Hematopoietic multipotent progenitor cell (in vitro differentiated cells): Measurements from ENCODE around the gene HNMT. TPM values are rescaled to one million over a fixed set of nuclear protein-coding genes. Genes with fewer than 3 reads are reported as not detected.
"Not testable (repeated sequence)": the region's sequence is repeated elsewhere in the genome, so short reads cannot be mapped to it uniquely, and the experiment has no call there.

Experiments
- DNase-seq, 3 donors: peaks; one replicate each; pipeline ENCODE4 v3.0.0-alpha.2; 2011 to 2015; ENCODE audit warnings: low read depth in 2 of 3, low spot score in 2 of 3
- total RNA-seq: library from RNA; depleted of rRNA; stranded (reverse); fragments of >200 nt; gene quantifications from one replicate; pipeline ENCODE4 v1.2.3, GENCODE V29; 2012

HNMT gene
- total RNA-seq, 1 donor, result 1.1 TPM

- no peak for DNase-seq
These were observed 9.0 kb downstream of the HNMT start for GRCh38 chr2:137973280-137973679.

- no peak for DNase-seq
These were observed 11.3 kb downstream of the HNMT start for GRCh38 chr2:137975280-137976271.

- DNase-seq, result no peak
These were observed 12.0 kb downstream of the HNMT start for GRCh38 chr2:137976274-137976673.

DNA sequence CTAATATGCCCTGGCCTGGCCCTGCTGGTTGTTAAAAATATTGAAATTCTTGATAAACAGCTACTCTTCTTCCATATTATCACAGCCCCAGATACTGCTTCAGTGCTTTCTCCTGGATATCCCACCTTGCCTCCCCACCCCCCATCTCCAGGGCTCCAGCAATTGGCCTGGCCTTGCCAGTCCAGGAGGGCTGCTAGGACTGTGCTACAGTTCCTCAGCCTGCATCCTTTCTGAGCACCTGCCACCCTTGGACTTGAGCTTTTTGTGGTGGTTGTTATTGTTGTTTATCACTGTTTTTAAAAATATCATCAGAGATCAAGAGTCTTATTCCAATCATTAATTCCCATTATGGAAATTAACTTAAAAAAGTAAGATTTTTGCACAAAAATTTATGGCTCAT is 13.5 kb downstream of the HNMT start:
- DNase-seq, result no peak

DNA sequence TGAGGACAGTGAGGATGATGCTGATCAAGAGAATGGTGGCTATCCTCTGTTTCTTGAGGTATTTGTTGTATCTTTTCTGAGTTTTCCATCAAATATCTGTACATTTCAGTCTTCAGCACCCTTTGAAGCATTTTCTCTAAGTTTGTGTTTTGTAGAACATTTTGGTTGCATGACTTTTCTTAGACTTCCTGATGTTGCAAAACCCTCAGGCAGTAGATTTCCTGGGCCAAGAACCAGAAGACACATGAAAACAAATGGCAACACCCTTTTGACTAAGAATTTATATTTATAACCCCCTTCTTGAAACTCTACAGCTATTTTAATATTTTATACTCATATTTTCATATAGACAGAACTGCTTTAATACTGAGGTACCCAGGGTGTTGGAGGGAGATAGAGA is 16.2 kb downstream of the HNMT start:
- DNase-seq, result no peak

DNA sequence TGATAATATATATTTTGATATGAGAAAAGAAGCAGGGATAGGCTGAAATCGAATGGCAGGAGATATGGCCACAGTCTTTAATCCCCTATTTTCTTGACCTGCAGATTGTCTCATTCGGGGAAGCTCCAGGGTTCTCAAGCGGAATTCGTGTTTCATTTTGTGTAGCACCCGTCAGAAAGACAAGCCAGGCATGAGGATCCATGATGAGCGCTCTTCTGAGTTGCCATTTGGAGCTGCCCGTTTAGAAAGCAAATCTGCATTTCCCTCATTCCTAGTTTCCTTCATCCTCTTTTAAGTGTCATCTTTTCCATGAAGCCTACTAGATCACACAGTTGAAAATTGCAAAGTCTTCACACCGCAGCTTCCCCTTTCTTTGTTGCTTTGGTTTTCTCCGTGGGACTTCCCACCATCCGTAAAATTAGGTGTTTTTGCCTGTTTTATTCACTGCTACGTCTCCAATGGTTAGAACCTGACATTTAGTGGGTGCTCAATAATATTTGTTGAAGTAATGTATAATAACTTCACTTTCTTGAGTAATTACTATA is 16.9 kb downstream of the HNMT start:
- DNase-seq, result no peak

GRCh38 chr2:137983581-137983980 is 19.3 kb downstream of the HNMT start:
- no peak for DNase-seq

GRCh38 chr2:137986268-137986667 is 22.0 kb downstream of the HNMT start:
- no peak for DNase-seq

GRCh38 chr2:137987011-137987410 is 22.7 kb downstream of the HNMT start:
- no peak for DNase-seq

GRCh38 chr2:137991078-137991477 is 26.8 kb downstream of the HNMT start:
- DNase-seq, result no peak

GRCh38 chr2:137992039-137992646 is 27.9 kb downstream of the HNMT start:
- no peak for DNase-seq

DNA sequence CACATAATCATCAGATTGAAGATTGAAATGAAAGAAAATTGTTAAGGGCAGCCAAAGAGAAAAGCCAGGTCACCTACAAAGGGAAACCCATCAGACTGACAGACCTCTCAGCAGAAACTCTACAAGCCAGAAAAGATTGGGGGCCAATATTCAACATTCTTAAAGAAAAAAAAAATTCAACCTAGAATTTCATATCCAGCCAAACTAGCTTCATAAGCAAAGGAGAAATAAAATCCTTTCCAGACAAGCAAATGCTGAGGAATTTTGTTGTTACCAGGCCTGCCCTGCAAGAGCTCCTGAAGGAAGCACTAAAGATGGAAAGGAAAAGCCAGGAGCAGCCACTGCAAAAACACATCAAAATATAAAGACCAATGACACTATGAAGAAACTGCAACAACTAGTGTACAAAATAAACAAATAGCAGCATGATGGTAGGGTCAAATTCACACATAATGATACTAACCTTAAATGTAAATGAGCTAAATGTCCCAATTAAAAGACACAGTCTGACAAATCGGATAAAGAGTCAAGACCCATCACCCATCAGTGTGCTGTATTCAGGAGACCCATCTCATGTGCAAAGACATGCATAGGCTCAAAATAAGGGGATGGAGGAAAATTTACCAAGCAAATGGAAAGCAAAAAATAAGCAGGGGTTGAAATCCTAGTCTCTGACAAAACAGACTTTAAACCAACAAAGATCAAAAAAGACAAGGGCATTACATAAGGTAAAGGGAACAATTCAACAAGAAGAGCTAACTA is 29.6 kb downstream of the HNMT start:
- not testable (repeated sequence) for DNase-seq

DNA sequence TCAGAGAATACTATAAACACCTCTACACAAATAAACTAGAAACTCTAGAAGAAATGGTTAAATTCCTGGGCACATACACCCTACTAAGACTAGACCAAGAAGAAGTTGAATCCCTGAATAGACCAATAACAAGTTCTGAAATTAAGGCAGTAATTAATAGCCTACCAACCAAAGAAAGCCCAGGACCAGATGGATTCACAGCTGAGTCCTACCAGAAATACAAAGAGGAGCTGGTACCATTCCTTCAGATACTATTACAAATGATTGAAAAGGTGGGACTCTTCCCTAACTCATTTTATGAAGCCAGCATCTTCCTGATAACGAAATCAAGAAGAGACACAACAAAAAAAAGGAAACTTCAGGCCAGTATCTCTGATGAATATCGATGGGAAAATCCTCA is 31.1 kb downstream of the HNMT start:
- not testable (repeated sequence) for DNase-seq

GRCh38 chr2:137996158-137996557 is 31.9 kb downstream of the HNMT start:
- not testable (repeated sequence) for DNase-seq

- no peak for DNase-seq
These were observed 33.5 kb downstream of the HNMT start for GRCh38 chr2:137997733-137998132.

- DNase-seq, result no peak
These were observed 34.2 kb downstream of the HNMT start for GRCh38 chr2:137998503-137998902.

DNA sequence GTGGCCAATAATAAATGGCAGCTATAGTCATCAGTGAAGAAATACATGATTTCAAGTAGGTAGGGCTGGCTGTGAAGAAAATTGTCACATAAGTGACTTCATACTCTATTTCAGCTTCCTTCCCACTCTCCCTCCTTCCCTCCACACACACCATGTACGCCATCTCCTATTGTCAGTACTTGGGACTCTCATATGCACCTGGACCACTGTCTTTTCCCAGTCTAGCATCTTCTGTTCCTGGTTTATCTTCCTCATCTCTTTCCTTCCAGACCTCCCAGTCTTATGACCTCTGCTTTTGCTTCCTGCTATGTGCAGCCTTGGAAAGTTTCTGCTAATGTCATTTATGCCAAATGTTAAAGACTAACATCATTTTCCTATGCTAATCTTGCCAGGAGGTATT is 35.0 kb downstream of the HNMT start:
- DNase-seq, result no peak

DNA sequence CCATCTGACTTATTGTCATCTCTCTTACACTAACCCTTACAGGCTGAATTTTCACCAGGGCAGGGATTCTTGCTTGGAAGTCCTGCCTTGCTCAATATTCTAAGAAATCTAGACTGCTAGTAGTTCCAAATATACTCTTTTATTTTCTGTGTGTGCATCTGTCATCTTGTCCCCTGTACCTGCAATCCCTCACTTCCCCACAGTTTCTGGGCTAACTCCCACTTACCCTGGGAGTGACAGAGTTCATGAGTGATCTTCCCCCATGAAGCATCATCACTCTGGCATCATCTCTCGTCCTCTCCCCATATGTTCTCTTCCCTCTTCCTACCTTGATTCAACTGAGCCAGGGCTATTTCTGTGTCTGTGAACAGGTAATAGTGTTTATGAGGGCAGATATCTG is 35.7 kb downstream of the HNMT start:
- DNase-seq, result no peak

- DNase-seq, result no peak
These were observed 36.5 kb downstream of the HNMT start for GRCh38 chr2:138000796-138001195.

DNA sequence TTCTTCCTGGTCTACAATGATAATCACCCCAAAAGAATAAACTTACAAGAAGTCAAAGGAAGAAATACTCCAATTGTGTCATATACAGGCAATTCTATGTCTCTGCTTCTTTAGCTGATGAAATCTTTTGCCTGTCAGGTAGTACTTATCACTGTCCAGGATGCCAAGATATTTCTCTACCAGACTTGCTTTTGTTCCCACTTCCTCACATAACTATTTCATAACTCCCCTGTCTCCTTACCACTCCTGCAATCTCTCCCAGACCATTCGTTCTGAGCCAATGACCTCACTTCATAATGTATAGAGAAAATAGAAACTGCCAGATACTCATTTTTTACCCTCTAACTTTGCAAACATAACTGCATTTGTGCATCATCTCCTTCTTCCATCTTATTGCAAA is 39.1 kb downstream of the HNMT start:
- DNase-seq, result no peak

- DNase-seq, result no peak
These were observed 43.2 kb downstream of the HNMT start for GRCh38 chr2:138007431-138007830.
